Measurements from ENCODE around the gene SRD5A2. TPM values are rescaled to one million over a fixed set of nuclear protein-coding genes. Genes with fewer than 3 reads are reported as not detected.

The SRD5A2 gene
- total and polyA plus RNA-seq, 8 donors = 0.03 to 0.18 TPM; not detected in 6

DNA sequence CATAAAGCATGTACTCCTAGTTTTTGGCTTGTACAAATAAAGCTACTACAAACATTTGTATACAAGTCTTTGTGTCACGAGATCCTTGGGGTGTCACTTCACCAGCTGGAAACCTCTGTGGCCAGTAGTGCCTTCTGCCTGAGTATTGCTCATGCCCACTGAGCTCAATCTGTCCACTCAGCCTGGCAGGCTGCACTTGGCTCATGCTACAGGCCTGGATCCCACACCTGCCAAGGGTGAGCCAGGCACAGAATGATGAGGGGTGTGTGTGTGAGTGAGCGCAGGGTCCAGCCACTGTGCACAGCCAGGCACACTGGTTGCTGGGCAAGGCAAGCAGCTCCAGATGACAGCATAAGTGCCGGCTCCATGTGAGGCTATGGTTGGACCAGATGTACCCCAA lies 13.1 kb downstream of the SRD5A2 start:
- TF ChIP-seq POLR2AphosphoS5 (IDR thresholded peaks at IDR 0.05) (no peak), POLR2A (IDR thresholded peaks at IDR 0.05) (no peak)
- intact Hi-C loops (cut with DNase I; ENCODE audit: low total_unique reads) = no loop called here
- DNase-seq = no peak
- Histone ChIP-seq H3K27me3 (no peaks in the 10 kb centered on the region), H3K9me3 (peaks cover 0 to 17% (median 2%) of the 10 kb centered on the region in 4 donors), H3K36me3 (no peaks in the 10 kb centered on the region), H3K4me3 (no peak overlapping the region), H3K27ac (no peak overlapping the region), H3K4me1 (no peaks in the 10 kb centered on the region)
- 84 to 93% (median 87%) methylated on average over 3 of the region's 3 CpGs for WGBS, 5 donors

DNA sequence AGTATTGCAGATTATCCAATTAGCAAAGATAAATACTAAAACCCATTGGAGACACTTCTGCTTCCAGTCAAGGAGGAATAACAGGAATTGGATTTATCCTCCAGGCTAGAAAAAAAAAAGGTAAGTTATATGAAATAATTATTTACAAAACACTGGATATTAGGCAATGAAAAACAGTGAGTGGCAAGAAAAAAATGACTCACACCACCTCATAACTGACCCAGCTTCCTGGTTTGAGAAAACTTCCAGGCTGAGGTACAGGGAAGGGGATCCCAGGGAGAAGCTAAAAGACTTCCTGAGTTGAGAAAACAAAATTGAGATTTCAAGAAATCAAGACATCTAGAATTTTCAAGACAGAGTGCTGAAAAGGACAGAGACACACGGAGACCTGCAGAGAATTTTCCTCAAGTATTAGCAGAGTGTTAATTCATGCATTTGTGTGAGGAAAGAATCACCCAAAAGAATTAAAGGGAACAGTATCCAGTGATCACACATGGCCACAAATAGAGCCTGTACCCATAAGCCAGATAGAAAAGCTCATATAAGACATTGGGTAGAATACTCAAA lies 17.4 kb downstream of the SRD5A2 start:
- intact Hi-C loops (cut with DNase I; ENCODE audit: low total_unique reads) = no loop called here
- no peak overlapping the region for H3K4me3 ChIP-seq
- no peak overlapping the region for H3K27ac ChIP-seq
- H3K36me3 ChIP-seq = no peaks in the 10 kb centered on the region
- no peaks in the 10 kb centered on the region for H3K4me1 ChIP-seq
- no peaks in the 10 kb centered on the region for H3K27me3 ChIP-seq
- DNase-seq = no peak
- TF ChIP-seq EP300 (IDR thresholded peaks at IDR 0.05) (no peak), CTCF (IDR thresholded peaks at IDR 0.05) (no peak), POLR2AphosphoS5 (IDR thresholded peaks at IDR 0.05) (no peak), POLR2A (IDR thresholded peaks at IDR 0.05) (no peak)
- peaks cover 0 to under 1% (median 0%) of the 10 kb centered on the region in 4 donors for H3K9me3 ChIP-seq
- WGBS, 5 donors = 40 to 55% (median 48%) methylated on average over 1 of the region's 1 CpG

GRCh38 chr2:31561823-31562222 lies 18.9 kb downstream of the SRD5A2 start:
- Histone ChIP-seq H3K27ac (no peak overlapping the region), H3K27me3 (no peaks in the 10 kb centered on the region), H3K4me3 (no peak overlapping the region), H3K9me3 (peaks cover 0 to 4% (median 0%) of the 10 kb centered on the region in 4 donors), H3K4me1 (no peaks in the 10 kb centered on the region), H3K36me3 (no peaks in the 10 kb centered on the region)
- WGBS, 5 donors = 0 to 70% (median 45%) methylated on average over 1 of the region's 1 CpG
- TF ChIP-seq POLR2AphosphoS5 (IDR thresholded peaks at IDR 0.05) (no peak), CTCF (IDR thresholded peaks at IDR 0.05) (no peak), EP300 (IDR thresholded peaks at IDR 0.05) (no peak), POLR2A (IDR thresholded peaks at IDR 0.05) (no peak)
- intact Hi-C loops (cut with DNase I; ENCODE audit: low total_unique reads) = no loop called here
- no peak for DNase-seq

GRCh38 chr2:31558401-31559295 lies 22.1 kb downstream of the SRD5A2 start:
- WGBS, 5 donors = 65 to 84% (median 72%) methylated on average over 7 of the region's 7 CpGs
- H3K4me3 ChIP-seq = no peak overlapping the region

More at GRCh38 chr2:31558401-31559295, 22.1 kb downstream of the SRD5A2 start:
- H3K4me1 ChIP-seq = no peaks in the 10 kb centered on the region
- TF ChIP-seq CTCF (IDR thresholded peaks at IDR 0.05) (no peak), POLR2AphosphoS5 (IDR thresholded peaks at IDR 0.05) (no peak), EP300 (IDR thresholded peaks at IDR 0.05) (no peak), POLR2A (IDR thresholded peaks at IDR 0.05) (no peak)
- no peaks in the 10 kb centered on the region for H3K36me3 ChIP-seq
- intact Hi-C loops (cut with DNase I; ENCODE audit: low total_unique reads) = no loop called here
- no peak for DNase-seq
- peaks cover 0 to 23% (median 15%) of the 10 kb centered on the region in 4 donors for H3K9me3 ChIP-seq
- no peak overlapping the region for H3K27ac ChIP-seq
- H3K27me3 ChIP-seq = no peaks in the 10 kb centered on the region
